NCI-H128 (cell line): Measurements from ENCODE around the gene ESX1.
"Not testable (repeated sequence)": the region's sequence is repeated elsewhere in the genome, so short reads cannot be mapped to it uniquely, and the experiment has no call there.

ENCODE experiments used
- DNase-seq: peaks from one replicate; lab custom pipeline; 2025; ENCODE audit not compliant: unreplicated experiment; lab: John Stamatoyannopoulos, UW

ESX1 gene

GRCh38 chrX:104254442-104255115 lies at the start of gene ESX1:
TSS of gene ESX1 (minus strand) at chrX:104254933. CDS start at chrX:104254849, 84 bp downstream.
- DNase-seq, result no peak

GRCh38 chrX:104295636-104296035 lies 40.9 kb upstream of the ESX1 start:
- DNase-seq, result no peak

GRCh38 chrX:104288961-104289360 lies 34.2 kb upstream of the ESX1 start:
- DNase-seq, result no peak

GRCh38 chrX:104288269-104288668 lies 33.5 kb upstream of the ESX1 start:
- no peak for DNase-seq

GRCh38 chrX:104285201-104285600 lies 30.5 kb upstream of the ESX1 start:
- DNase-seq, result no peak

GRCh38 chrX:104284507-104284906 lies 29.8 kb upstream of the ESX1 start:
- no peak for DNase-seq

GRCh38 chrX:104282166-104282725 lies 27.5 kb upstream of the ESX1 start:
- no peak for DNase-seq

GRCh38 chrX:104281564-104281963 lies 26.8 kb upstream of the ESX1 start:
- DNase-seq, result no peak

- no peak for DNase-seq
These were observed 25.9 kb upstream of the ESX1 start for GRCh38 chrX:104280609-104281008.

- no peak for DNase-seq
These were observed 16.3 kb upstream of the ESX1 start for GRCh38 chrX:104270916-104271512.

- DNase-seq, result no peak
These were observed 15.5 kb upstream of the ESX1 start for GRCh38 chrX:104270212-104270611.

GRCh38 chrX:104255465-104255864 lies 732 bp upstream of the ESX1 start:
- DNase-seq, result no peak

- no peak for DNase-seq
These were observed 929 bp downstream of the ESX1 start for GRCh38 chrX:104253567-104254441.

- DNase-seq, result no peak
These were observed 4.3 kb downstream of the ESX1 start for GRCh38 chrX:104250470-104250869.

- not testable (repeated sequence) for DNase-seq
These were observed 24.7 kb downstream of the ESX1 start for GRCh38 chrX:104230060-104230459.

- DNase-seq, result no peak
These were observed 43.5 kb downstream of the ESX1 start for GRCh38 chrX:104211187-104211586.

GRCh38 chrX:104205548-104205947 lies 49.2 kb downstream of the ESX1 start:
- DNase-seq, result no peak
